Measurements from ENCODE around the gene HNRNPA1.
"Not testable (repeated sequence)": the region's sequence is repeated elsewhere in the genome, so short reads cannot be mapped to it uniquely, and the experiment has no call there.

HNRNPA1 gene

GRCh38 chr12:54276368-54276767 is 4.2 kb upstream of the HNRNPA1 start:
- no peak for DNase-seq (ENCODE audit: low read depth)

DNA sequence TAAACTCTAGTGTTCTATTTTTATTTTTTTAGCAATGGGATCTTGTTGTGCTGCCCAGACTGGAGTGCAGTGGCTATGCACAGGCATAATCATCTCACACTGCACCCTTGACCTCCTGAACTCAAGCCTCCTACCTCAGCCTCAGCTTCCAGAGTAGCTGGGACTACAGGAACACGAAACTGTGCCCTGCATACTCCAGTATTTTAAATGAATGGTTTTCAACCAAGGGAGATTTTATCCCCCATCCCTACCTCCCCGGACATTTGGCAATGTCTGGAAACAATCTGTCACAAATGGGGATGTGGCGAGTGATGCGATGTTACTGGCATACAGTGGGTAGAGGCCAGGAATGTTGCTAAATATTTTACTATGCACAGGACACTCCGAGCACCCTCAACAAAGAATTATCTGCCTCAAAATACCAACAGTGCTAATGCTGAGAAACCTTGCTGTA is 2.7 kb upstream of the HNRNPA1 start:
- DNase-seq (ENCODE audit: low read depth) = no peak

GRCh38 chr12:54279227-54279631 is 1.3 kb upstream of the HNRNPA1 start:
- no peak for DNase-seq (ENCODE audit: low read depth)

DNA sequence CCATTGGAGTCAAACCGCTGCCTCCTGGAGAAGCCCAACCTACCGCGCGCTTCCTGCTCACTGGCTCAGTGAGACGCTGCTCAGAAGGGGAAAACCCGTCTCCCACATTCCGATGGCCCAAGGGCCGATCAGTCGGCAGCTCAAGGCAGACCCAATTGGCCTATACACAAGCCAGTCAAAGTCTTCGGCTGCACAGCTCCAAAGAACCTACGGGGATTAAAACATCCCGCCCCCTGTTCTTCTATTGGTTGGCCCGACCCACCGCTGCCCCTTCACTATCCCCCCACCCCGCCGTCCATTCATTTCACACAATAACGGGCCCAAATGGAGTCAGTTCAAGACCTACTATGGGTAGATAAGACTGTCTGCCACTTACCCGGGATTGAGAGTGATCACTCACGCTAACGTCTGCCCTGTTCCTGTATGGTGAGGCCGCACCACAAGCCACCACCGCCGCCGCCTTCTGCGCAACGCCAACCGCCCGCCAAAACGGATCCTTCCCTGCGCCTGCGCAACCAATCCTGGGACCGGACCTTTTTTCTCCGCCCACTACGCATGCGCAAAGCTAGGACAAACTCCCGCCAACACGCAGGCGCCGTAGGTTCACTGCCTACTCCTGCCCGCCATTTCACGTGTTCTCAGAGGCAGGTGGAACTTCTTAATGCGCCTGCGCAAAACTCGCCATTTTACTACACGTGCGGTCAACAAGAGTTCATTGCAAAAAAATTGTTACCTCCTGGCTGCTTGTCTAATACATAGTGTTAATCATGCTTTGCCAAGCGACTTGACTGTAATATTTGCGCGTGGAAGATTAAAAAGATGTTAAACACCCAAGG is 676 bp upstream of the HNRNPA1 start, which contains the start of gene CBX5:
Gene CBX5 (minus strand): TSS at position 491 of the 836 bp plus-strand sequence. CDS start 22,472 bp downstream, outside the sequence.
- DNase-seq (ENCODE audit: low read depth) = peak; percentile 94

GRCh38 chr12:54281261-54281638 is 724 bp downstream of the HNRNPA1 start:
- DNase-seq (ENCODE audit: low read depth) = not testable (repeated sequence)

- not testable (repeated sequence) for DNase-seq (ENCODE audit: low read depth)
These were observed 1.2 kb downstream of the HNRNPA1 start for GRCh38 chr12:54281694-54282093.

- DNase-seq (ENCODE audit: low read depth) = no peak
These were observed 2.5 kb downstream of the HNRNPA1 start for GRCh38 chr12:54282949-54283593.

DNA sequence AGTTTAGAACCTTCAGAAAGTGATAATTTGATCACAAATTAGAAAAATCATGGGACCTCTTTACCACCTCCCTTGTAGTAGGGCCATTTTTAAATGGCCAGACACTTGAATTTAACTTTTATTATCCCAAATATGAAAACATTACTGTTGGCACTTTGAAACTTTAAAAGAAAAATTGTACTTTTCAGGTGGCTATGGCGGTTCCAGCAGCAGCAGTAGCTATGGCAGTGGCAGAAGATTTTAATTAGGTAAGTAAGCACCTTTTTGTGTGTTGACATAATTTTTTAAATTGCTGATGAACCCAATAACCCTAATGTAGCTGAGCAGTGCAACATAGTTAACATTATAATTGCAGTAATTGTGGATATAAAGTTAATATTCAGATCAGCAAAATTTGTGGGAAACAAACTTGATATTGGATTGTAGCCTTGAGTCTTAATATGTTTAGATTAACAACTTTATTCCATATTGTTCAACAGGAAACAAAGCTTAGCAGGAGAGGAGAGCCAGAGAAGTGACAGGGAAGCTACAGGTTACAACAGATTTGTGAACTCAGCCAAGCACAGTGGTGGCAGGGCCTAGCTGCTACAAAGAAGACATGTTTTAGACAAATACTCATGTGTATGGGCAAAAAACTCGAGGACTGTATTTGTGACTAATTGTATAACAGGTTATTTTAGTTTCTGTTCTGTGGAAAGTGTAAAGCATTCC is 3.7 kb downstream of the HNRNPA1 start:
- DNase-seq (ENCODE audit: low read depth) = not testable (repeated sequence)

DNA sequence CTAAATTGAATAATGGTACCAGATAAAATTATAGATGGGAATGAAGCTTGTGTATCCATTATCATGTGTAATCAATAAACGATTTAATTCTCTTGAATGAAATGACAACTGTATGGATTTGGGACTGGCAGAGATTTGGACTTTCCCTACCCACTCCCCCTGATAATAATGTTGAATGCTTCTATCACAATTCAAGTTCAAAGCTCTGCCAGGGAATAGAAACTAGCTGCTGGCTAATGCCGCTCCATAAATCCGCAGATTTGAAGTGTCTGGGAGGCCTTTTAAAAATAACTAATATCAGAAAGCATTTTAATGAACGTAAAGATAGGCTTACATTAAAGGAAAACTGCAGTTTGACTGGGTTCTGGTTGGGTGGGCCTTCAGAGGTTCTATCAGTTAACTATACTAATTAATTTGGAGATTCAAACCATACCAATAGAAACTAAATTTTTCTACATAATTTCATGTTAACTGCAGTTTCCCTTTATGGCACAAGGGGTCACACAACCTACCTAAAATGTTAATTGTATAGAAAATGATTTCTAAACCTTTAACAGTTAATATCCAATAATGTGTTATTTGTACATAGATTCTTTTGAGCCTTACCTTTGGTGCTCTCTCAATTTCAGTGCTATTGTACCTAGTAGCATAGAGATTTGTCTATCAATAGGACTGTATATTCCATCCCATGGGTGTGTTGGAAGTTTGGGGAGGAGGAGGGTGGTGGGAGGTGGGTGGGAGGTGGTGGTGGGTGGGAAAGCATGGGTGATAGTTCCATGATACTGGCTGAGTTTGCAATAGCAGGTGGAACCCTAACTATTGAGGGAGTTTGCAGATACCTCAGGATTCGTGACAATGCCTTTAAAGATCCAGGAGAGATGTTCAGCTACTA is 4.9 kb downstream of the HNRNPA1 start:
- no peak for DNase-seq (ENCODE audit: low read depth)

GRCh38 chr12:54286042-54287030 is 5.8 kb downstream of the HNRNPA1 start:
- no peak for DNase-seq (ENCODE audit: low read depth)

- DNase-seq (ENCODE audit: low read depth) = no peak
These were observed 7.0 kb downstream of the HNRNPA1 start for GRCh38 chr12:54287261-54288157.

GRCh38 chr12:54292083-54292930 is 11.8 kb downstream of the HNRNPA1 start:
- DNase-seq (ENCODE audit: low read depth) = no peak

- DNase-seq (ENCODE audit: low read depth) = no peak
These were observed 12.4 kb downstream of the HNRNPA1 start for GRCh38 chr12:54292931-54293241.

DNA sequence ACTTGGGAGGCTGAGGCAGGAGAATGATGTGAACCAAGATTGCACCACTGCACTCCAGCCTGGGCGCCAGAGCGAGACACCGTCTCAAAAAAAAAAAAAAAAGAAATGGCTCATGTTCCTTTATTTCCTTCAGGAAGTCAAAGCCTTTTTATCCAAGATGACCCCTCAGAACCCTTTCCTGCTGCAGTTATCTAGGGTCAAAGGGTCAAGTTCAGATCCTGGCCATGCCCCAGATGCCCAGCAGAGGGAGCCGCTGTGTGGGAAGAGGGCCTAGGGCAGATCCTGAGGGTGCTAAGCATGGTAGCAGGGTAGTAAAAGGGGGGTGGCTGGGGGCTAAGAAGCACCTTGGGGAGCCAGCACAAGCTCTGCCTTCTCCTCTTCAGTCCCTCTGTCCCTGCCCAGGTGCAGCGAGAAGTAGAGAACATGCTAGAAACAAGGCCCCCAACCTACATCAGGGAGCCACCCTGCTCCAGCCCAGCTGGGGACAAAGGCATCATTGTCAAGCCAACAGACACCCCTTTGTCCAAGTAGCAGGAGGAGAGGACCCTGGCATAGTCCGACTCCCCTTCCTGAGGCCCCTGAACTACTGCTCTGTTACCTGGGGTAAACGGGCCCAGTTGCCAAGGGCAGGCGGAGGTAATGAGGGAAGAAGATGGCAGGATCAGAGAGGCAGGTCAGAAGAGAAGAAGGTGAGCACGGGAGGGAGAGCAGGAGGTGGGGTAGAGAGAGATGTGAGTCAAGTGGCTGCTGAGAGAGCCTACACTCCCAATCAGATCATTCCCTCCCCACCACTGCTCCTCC is 13.8 kb downstream of the HNRNPA1 start:
- no peak for DNase-seq (ENCODE audit: low read depth)

DNA sequence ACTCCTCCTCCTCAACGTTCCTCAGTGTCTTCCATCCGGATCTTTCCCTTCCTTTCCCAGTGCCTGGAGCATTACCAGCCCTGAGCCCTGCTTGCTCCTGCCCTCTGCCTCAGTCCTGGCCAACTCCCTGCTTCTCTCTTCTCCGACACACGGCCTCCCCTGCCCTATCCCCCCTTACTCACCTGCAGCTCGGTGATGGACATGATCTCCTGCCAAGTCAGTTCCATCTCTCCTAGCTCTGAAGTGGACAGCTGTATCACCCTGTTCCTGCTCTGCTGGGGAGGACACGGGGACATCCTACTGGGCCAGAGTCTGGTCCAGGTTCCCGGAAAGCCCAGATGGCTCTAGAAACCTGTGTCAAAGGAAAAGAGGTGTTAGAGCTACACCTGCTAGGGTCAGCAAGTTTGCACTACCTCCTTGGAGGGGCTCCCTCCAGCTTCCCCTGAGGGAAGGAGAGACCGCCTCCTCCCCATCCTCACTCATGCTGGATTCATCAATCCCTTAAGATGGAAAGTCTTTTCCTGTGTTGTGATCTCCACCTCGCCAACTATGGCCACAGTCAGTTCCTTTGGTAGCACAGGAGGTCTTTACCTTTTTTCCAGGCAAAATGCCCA is 14.5 kb downstream of the HNRNPA1 start:
- DNase-seq (ENCODE audit: low read depth) = no peak

DNA sequence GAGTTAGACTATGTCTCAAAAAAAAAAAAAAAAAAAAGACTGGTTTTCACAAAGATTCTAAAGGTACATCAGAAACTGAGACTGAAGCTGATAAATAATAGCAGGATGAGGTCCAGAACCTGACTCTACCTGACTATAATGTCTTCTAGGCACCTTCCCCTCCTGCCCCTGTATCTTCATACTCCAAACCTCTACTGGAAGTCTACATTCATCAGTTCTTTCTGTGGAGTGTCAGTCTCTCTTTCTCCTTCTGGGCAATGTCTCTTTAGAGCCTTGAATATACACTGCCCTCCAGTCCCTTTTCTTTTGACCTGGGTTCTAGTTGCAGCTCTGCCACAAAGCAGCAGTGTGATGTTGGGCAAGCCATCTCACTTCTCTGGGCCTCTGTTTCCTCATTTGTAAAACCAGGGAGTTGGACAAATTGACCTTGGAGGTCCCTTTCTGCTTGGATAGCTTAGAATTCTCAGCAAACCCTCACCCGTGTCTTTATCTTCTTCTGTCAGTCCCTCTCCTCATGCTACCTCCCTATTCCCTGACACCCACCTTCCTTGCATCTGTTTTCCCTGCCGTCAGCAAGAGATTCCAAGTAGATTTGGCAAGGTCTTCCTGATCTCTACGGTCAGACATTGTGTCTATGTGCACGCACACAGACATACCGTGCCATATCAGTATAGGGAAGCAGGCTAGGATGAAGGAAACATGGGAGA is 16.0 kb downstream of the HNRNPA1 start:
- no peak for DNase-seq (ENCODE audit: low read depth)

- no peak for DNase-seq (ENCODE audit: low read depth)
These were observed 18.4 kb downstream of the HNRNPA1 start for GRCh38 chr12:54298904-54299303.

Data from CMK (cell line).